ENCODE measurements around the gene ARMC8. TPM values are rescaled to one million over a fixed set of nuclear protein-coding genes. Genes with fewer than 3 reads are reported as not detected.

ARMC8 gene
- total RNA-seq, 6 experiments from 2014 or later = 29.0 to 37.9 (median 35.0) TPM

GRCh38 chr3:138148503-138148902 is 38.6 kb upstream of the ARMC8 start:
- Mint-ChIP-seq H3K27ac (no peak overlapping the region), H3K27me3 (ENCODE audit: insufficient read depth) (peaks cover 9% of the 10 kb centered on the region; the same call in 1 of the 2 replicates), H3K9me3 (peaks cover 2% of the 10 kb centered on the region; the same call in 1 of the 2 replicates), H3K36me3 (ENCODE audit: low read depth) (peaks cover 3% of the 10 kb centered on the region; the same call in 1 of the 2 replicates), H3K4me1 (ENCODE audit: low read depth) (no peaks in the 10 kb centered on the region), H3K4me3 (no peak overlapping the region)
- TF ChIP-seq, protein P1, sequence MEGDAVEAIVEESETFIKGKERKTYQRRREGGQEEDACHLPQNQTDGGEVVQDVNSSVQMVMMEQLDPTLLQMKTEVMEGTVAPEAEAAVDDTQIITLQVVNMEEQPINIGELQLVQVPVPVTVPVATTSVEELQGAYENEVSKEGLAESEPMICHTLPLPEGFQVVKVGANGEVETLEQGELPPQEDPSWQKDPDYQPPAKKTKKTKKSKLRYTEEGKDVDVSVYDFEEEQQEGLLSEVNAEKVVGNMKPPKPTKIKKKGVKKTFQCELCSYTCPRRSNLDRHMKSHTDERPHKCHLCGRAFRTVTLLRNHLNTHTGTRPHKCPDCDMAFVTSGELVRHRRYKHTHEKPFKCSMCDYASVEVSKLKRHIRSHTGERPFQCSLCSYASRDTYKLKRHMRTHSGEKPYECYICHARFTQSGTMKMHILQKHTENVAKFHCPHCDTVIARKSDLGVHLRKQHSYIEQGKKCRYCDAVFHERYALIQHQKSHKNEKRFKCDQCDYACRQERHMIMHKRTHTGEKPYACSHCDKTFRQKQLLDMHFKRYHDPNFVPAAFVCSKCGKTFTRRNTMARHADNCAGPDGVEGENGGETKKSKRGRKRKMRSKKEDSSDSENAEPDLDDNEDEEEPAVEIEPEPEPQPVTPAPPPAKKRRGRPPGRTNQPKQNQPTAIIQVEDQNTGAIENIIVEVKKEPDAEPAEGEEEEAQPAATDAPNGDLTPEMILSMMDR (IDR thresholded peaks at IDR 0.05) = 0 out of 2 replicates have a peak, but pooled peaks have one; percentile 22
- no peak for DNase-seq

GRCh38 chr3:138154534-138154933 is 32.6 kb upstream of the ARMC8 start:
- TF ChIP-seq, protein P1 (IDR thresholded peaks at IDR 0.05) = no peak
- Mint-ChIP-seq H3K9me3 (peaks cover 13% of the 10 kb centered on the region), H3K27ac (no peak overlapping the region), H3K36me3 (ENCODE audit: low read depth) (peaks cover 12% of the 10 kb centered on the region; the same call in 1 of the 2 replicates), H3K4me3 (no peak overlapping the region), H3K27me3 (ENCODE audit: insufficient read depth) (peaks cover 7% of the 10 kb centered on the region; the same call in 1 of the 2 replicates), H3K4me1 (ENCODE audit: low read depth) (no peaks in the 10 kb centered on the region)
- DNase-seq = no peak

DNA sequence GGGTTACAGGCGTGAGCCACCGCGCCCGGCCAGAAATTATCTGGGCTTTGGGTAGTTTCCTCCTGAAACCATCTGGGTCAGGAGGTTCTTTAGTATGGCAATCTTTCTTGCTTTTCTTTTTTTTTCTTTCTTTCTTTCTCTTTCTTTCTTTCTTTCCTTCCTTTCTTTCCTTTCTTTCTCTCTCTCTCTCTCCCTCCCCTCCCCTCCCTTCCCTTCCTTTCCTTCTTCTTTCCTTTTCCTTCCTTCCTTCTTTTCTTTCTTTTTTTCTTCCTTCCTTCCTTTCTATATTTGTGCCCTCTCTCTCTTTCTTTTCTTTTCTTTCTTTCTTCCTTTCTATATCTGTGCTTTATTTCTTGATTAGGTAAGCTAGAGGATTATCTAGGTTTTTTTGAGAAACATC is 29.4 kb upstream of the ARMC8 start:
- peaks cover 12% of the 10 kb centered on the region for H3K36me3 Mint-ChIP-seq (ENCODE audit: low read depth)
- H3K27me3 Mint-ChIP-seq (ENCODE audit: insufficient read depth) = peaks cover 2% of the 10 kb centered on the region; the same call in 1 of the 2 replicates
- no peaks in the 10 kb centered on the region for H3K4me1 Mint-ChIP-seq (ENCODE audit: low read depth)
- H3K9me3 Mint-ChIP-seq = peaks cover 13% of the 10 kb centered on the region
- TF ChIP-seq, protein P1 (IDR thresholded peaks at IDR 0.05) = no peak
- no peak overlapping the region for H3K4me3 Mint-ChIP-seq
- DNase-seq = no peak
- H3K27ac Mint-ChIP-seq = no peak overlapping the region

DNA sequence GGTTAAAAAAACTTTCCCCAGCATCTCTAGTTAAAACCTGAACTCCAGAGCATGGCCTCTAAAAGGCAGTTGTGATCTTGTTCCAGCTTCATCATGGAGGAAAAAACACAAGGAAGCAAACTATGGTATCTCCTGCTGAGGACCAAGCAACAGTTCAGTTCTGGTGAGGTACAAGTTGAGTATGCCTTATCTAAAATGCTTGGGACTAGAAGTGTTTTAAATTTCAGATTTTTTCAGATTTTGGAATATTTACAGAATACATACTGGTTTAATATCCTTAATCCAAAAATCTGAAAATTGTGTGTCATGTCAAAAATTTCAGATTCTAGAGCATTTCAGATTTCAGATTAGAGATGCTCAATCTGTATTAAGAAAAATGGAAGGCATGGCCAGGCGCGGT is 22.0 kb upstream of the ARMC8 start:
- TF ChIP-seq, protein P1 (IDR thresholded peaks at IDR 0.05) = no peak
- H3K27ac Mint-ChIP-seq = no peak overlapping the region
- no peak for DNase-seq
- no peaks in the 10 kb centered on the region for H3K4me1 Mint-ChIP-seq (ENCODE audit: low read depth)
- H3K27me3 Mint-ChIP-seq (ENCODE audit: insufficient read depth) = no peaks in the 10 kb centered on the region; the same call in 1 of the 2 replicates
- no peak overlapping the region for H3K4me3 Mint-ChIP-seq
- H3K9me3 Mint-ChIP-seq = no peaks in the 10 kb centered on the region
- peaks cover 9% of the 10 kb centered on the region; the same call in 1 of the 2 replicates for H3K36me3 Mint-ChIP-seq (ENCODE audit: low read depth)

GRCh38 chr3:138172625-138173024 is 14.5 kb upstream of the ARMC8 start:
- peak overlapping the region; percentile 41; the same call in 1 of the 2 replicates for H3K4me3 Mint-ChIP-seq
- no peak overlapping the region for H3K27ac Mint-ChIP-seq
- no peak for DNase-seq
- H3K36me3 Mint-ChIP-seq (ENCODE audit: low read depth) = peaks cover 22% of the 10 kb centered on the region; the same call in 1 of the 2 replicates
- TF ChIP-seq, protein P1 (IDR thresholded peaks at IDR 0.05) = no peak
- H3K27me3 Mint-ChIP-seq (ENCODE audit: insufficient read depth) = peaks cover 1% of the 10 kb centered on the region; the same call in 1 of the 2 replicates
- H3K4me1 Mint-ChIP-seq (ENCODE audit: low read depth) = peaks cover 25% of the 10 kb centered on the region
- H3K9me3 Mint-ChIP-seq = no peaks in the 10 kb centered on the region

Measured in HFFc6 (cell line).